Pancreas (tissue), 10 donors: Measurements from ENCODE around the gene HLCS. TPM values are rescaled to one million over a fixed set of nuclear protein-coding genes. Genes with fewer than 3 reads are reported as not detected.

Source experiments
- ATAC-seq, 4 donors: fragments of 200-7000 bp; cut with Tn5 transposase; one replicate each; pipeline versions ENCODE4 v1.8.0 to v1.9.1; 2020; ENCODE audit warnings: mild to moderate bottlenecking in 4 of 4, moderate library complexity in 4 of 4
- DNase-seq, 6 donors: peaks; one replicate each; pipeline ENCODE4 v3.0.0-alpha.2; 2020
- FAIRE-seq: peaks from 2 replicates; lab custom pipeline; 2012; peaks lifted over from hg19 to GRCh38; lab: Jason Lieb, UNC
- H3K27ac ChIP-seq, 4 donors: fragments of 200-600 bp; sonication (generic); 1 replicate in 3 of 4; 2 replicates in 1 of 4; pipeline versions ENCODE4 v1.5.0 to v1.8.0; 2020
- H3K27me3 ChIP-seq, 4 donors: fragments of 200-600 bp; one replicate each; pipeline ENCODE4 v1.8.0; 2021
- H3K36me3 ChIP-seq, 3 donors: fragments of 200-600 bp; sonication (generic) in 1 of 3; one replicate each; pipeline versions ENCODE4 v1.5.0 to v1.8.0; 2020 to 2021
- H3K4me1 ChIP-seq, 3 donors: fragments of 200-600 bp; one replicate each; pipeline ENCODE4 v1.8.0; 2021
- H3K4me3 ChIP-seq, 4 donors: fragments of 200-600 bp; sonication (generic) in 2 of 4; one replicate each; pipeline versions ENCODE4 v1.5.0 to v1.8.0; 2020 to 2021
- H3K9me3 ChIP-seq, 4 donors: fragments of 200-600 bp; one replicate each; pipeline ENCODE4 v1.8.0; 2021
- WGBS, 2 donors: extraction: QIAGEN DNeasy Blood & Tissue Kit; methylation state at CpG; one replicate each; pipeline ENCODE4 v1.1.7; 2013; 5-methylcytosine and 5-hydroxymethylcytosine counted together
- intact Hi-C, 3 donors: fragments of 100-400 bp; cut with DNase I; formaldehyde crosslinking; loops; one replicate each; pipeline versions ENCODE4 v1.11.1 to v1.14.2; 2022
- polyA plus RNA-seq, 2 donors: library from polyadenylated mRNA; stranded (reverse); fragments of 200-250 nt; gene quantifications; one replicate each; pipeline ENCODE4 v1.2.3, GENCODE V29; 2013
- total RNA-seq, 6 donors: library from RNA; stranded (reverse); fragmentation: NEBNext Ultra II Directional in 4 of 6; extraction: Animal tissue kit (Norgen Biotek cat#: 25700) in 4 of 6; gene quantifications; one replicate each; pipeline versions ENCODE4 v1.2.1 to v1.2.4, GENCODE V29; 2021 to 2023
- TF ChIP-seq, protein P1 (sequence below), 4 donors: fragments of 200-600 bp; sonication (generic) in 3 of 4; IDR thresholded peaks; one replicate each; pipeline versions ENCODE4 v1.5.0 to v1.8.0; 2021; ENCODE audit warnings: antibody characterized with exemption in 4 of 4
- donor health status: healthy with polysubstance abuse.
- donor health status: DM: no; HTN: no; CAD: no; lungs with moderate emphysema.
- donor health status: DM: no; HTN: no; CAD: no.
- donor health status: control.
- donor health status: control.
- donor health status: Bipolar disorder and iron deficiency.
- donor health status: DM: yes; HTN: yes; CAD: no.
- donor health status: DM: no; HTN: no; CAD: no.
- donor health status: DM: no; HTN: no; CAD: no.
- donor health status: DM: yes; HTN: yes; CAD: no.

The HLCS gene
- total and polyA plus RNA-seq, 8 donors = 5.5 to 14.0 (median 11.9) TPM

DNA sequence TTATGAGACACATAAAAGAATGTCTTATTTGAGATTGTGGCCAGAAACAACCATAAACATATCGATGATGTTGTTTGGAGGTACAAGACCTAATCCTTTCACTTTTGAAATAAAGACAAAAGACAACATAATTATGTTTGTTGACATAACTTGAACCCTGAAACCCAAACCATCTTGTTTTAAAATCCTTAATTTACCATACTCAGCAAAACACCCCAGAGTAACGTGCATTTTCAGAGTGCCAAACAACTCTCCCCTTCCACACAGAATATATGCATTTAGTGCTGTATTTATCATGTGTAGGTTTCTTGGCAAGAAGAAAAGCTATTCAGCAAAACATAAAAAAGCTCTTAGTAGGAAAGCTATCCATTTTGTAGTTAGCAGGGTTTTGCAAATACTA, 250.1 kb downstream of the HLCS start:
- intact Hi-C loops = no loop called here
- TF ChIP-seq, protein P1, sequence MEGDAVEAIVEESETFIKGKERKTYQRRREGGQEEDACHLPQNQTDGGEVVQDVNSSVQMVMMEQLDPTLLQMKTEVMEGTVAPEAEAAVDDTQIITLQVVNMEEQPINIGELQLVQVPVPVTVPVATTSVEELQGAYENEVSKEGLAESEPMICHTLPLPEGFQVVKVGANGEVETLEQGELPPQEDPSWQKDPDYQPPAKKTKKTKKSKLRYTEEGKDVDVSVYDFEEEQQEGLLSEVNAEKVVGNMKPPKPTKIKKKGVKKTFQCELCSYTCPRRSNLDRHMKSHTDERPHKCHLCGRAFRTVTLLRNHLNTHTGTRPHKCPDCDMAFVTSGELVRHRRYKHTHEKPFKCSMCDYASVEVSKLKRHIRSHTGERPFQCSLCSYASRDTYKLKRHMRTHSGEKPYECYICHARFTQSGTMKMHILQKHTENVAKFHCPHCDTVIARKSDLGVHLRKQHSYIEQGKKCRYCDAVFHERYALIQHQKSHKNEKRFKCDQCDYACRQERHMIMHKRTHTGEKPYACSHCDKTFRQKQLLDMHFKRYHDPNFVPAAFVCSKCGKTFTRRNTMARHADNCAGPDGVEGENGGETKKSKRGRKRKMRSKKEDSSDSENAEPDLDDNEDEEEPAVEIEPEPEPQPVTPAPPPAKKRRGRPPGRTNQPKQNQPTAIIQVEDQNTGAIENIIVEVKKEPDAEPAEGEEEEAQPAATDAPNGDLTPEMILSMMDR (IDR thresholded peaks at IDR 0.05) = no peak
- ATAC-seq = no peak
- Histone ChIP-seq H3K4me1 (no peaks in the 10 kb centered on the region), H3K27me3 (peaks cover 0 to 36% (median 7%) of the 10 kb centered on the region in 4 donors), H3K4me3 (no peak overlapping the region), H3K9me3 (no peaks in the 10 kb centered on the region), H3K36me3 (no peaks in the 10 kb centered on the region), H3K27ac (no peak overlapping the region)
- no peak for FAIRE-seq
- no peak for DNase-seq
- WGBS, 2 donors = 83 to 86% methylated on average over 2 of the region's 2 CpGs

DNA sequence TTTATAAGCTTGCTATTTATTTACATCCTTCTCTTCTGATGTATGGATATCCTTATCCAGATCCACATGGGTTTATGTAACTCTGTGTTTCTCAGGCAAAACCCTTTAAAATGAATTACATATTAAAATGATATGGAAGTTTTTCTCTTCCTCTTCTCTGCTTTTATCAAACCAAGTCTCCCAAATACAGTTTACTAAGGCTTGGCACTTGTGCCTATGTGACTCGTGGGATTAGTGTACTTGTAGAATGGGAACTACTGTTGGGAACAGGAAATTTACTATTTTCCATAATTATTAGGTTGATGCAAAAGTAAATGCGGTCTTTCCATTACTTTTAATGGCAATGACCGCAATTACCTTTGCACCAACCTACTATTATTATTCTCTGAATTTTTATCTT, 252.7 kb downstream of the HLCS start:
- DNase-seq = no peak
- Histone ChIP-seq H3K4me1 (peaks cover 0 to 4% (median 3%) of the 10 kb centered on the region in 3 donors), H3K36me3 (no peaks in the 10 kb centered on the region), H3K4me3 (no peak overlapping the region), H3K27ac (no peak overlapping the region), H3K9me3 (no peaks in the 10 kb centered on the region), H3K27me3 (peaks cover 6 to 62% (median 21%) of the 10 kb centered on the region in 4 donors)
- TF ChIP-seq, protein P1 (IDR thresholded peaks at IDR 0.05) = no peak
- no peak for FAIRE-seq
- intact Hi-C loops = no loop called here
- 62 to 64% methylated on average over 3 of the region's 3 CpGs for WGBS, 2 donors
- no peak for ATAC-seq

DNA sequence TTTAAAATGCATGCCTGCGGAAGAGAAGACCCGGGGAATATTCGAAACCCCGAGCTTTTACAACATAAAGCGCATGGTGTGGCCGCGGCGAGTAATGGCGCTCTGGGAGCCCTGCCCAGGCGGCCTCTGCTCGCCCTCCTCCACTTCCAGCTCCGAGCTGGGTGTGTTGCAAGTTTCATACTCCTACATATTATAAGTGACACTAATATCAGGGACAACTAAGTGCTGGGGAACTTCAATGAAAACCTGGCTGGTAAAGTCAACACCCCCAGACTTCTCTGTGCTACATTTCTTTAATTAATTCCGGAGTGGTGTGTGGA, 255.8 kb downstream of the HLCS start:
- intact Hi-C loops = no loop called here
- no peak for FAIRE-seq
- no peak overlapping the region for H3K27ac ChIP-seq

DNA sequence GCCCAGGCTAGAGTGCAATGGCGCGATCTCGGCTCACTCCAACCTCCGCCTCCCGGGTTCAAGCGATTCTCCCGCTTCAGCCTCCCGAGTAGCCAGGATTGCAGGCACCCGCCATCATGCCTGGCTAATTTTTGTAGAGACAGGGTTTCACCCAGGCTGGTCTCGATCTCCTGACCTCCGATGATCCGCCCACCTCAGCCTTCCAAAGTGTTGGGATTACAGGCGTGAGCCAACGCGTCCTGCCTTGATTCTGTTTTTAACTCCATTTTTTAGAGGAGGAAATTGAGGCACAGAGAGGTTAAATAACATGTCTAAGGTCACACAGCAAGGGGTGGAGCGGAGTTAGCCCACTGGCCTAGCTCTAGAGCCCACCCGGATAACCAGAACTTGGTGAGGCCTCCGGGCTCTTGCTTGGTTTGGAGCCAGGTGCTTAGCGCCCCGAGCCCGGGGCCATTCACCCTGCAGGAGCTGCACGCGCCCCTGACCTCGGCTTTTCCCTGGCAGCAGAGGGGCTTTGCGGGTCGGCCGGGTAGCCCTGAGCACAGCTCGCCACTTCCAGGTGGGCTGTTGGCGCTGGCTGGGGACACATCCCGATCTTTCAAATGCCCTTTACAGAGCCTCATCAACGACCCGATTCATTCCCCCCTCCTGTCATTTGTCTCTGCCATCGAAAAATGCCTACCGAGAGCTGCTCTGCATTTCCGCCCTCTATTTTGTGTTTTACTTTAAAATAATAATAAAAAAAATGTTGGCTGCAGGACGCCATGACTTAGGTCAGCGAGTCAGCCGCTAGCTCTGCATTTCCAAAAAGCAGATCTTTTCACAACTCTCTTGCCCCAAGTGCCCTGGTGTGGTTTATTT, 256.4 kb downstream of the HLCS start:
- peaks cover 6 to 11% (median 6%) of the 10 kb centered on the region in 3 donors for H3K4me1 ChIP-seq

More for the DNA sequence above, 255.8 kb downstream of the HLCS start:
- ATAC-seq (no peak), DNase-seq (no peak)
- TF ChIP-seq, protein P1 (IDR thresholded peaks at IDR 0.05) = no peak
- Histone ChIP-seq H3K9me3 (no peaks in the 10 kb centered on the region), H3K4me1 (peaks cover 6 to 11% (median 6%) of the 10 kb centered on the region in 3 donors), H3K4me3 (no peak overlapping the region), H3K27me3 (peaks cover 9 to 87% (median 28%) of the 10 kb centered on the region in 4 donors), H3K36me3 (no peaks in the 10 kb centered on the region)
- WGBS, 2 donors = 22 to 27% methylated on average over 13 of the region's 13 CpGs

More for the DNA sequence above, 256.4 kb downstream of the HLCS start:
- H3K36me3 ChIP-seq = no peaks in the 10 kb centered on the region
- no peaks in the 10 kb centered on the region for H3K9me3 ChIP-seq
- no peak overlapping the region for H3K27ac ChIP-seq
- 12% methylated on average over 35 to 38 of the region's 38 CpGs for WGBS, 2 donors
- ATAC-seq (no peak), FAIRE-seq (no peak), DNase-seq (no peak)
- intact Hi-C loops = no loop called here
- no peak overlapping the region for H3K4me3 ChIP-seq
- TF ChIP-seq, protein P1 (IDR thresholded peaks at IDR 0.05) = no peak
- H3K27me3 ChIP-seq = peaks cover 9 to 87% (median 28%) of the 10 kb centered on the region in 4 donors
